ENCODE results near the gene PXT1. TPM values are rescaled to one million over a fixed set of nuclear protein-coding genes. Genes with fewer than 3 reads are reported as not detected.

PXT1 gene
- total RNA-seq, 1 donor from 2014 or later, result 0.09 TPM

DNA sequence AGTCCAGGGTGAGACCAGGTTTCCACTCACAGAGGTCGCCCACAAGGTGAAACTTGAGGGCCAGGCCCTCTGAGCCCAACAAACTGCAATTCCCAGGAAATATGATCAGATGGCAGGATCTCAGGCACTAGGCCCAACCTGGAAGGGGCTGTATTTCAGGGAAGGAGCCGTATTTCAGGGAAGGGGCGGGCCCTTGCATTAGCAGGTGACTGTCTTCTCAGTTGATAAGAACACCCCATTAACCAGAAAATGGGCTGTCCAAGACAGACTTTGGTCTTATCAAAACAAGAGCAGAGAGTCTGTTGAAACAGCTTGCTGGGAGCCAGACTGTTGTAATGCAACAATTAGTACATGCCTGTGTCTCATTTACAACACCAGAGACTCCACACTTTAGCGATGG is 95.0 kb downstream of the PXT1 start:
- intact Hi-C loops (cut with micrococcal nuclease), result no loop called here

DNA sequence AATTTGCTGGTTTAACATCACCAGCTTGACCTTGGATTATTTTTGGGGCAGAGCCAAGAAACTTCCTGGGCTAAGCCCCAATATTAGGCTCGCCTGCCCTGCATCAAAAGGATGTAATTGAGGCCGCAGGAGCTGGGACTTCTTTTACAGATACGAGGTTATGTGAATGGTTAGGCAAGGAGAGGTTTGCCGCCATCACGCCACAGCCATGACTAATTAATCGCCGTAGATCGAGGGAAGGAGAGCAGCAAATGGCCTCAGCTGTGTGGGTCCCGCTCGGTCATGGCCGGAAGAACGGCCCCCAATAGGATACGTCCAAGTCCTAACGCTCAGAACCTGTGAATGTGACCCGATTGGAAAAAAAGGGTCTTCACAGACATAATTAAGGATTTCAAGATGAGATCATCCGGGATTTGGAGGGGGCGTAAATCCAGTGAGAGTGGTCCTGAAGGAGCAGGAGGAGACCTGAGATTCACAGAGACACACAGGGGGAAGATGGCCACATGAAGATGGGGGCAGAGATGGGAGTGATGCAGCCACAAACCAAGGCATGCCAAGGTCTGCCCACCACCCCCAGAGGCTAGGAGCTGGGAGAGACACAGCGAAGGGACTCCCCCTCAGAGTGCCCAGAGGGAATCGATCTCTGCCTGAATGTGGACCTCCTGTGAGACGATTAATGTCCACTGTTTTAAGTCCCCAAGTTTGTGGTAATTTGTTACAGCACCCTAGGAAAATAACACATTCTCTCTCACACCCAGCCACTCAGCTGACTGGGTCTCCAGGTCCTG is 96.0 kb downstream of the PXT1 start:
- intact Hi-C loops (cut with micrococcal nuclease), result no loop called here

DNA sequence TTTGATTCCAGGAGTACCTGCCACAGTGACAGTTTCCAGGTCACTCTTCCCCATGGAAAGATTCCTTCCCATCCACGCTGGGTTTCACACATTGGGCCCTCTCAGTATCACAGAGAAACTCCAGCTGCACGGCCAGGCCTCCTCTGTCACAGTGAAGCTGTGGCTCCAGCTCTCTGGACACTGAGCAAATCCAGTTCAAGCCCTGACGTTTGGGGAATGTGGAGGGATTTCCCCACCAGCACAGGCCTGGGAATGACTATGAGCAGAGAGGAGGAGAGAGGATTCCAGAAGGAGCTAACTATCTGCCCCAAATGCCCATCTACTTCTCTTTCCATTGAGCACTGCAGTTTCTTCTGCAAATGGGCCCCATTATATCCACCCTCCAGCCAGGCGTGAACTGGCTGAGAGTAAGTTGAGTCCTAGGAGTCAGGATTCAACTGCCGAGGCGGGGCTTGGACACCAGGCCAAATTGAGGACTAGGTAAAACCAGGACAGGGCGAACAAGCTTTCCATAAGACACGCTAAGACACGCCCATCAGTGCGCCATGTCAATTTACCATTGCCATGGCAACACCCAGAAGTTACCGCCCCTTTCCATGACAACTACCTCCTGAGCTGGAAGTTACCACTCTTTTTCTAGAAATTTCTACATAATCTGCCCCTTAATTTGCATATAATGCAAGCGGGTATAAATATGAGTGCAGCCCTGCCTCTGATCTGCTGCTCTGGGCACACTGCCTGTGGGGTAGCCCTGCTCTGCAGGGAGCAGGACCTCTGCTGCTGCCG is 96.8 kb downstream of the PXT1 start:
- intact Hi-C loops (cut with micrococcal nuclease), result no loop called here

DNA sequence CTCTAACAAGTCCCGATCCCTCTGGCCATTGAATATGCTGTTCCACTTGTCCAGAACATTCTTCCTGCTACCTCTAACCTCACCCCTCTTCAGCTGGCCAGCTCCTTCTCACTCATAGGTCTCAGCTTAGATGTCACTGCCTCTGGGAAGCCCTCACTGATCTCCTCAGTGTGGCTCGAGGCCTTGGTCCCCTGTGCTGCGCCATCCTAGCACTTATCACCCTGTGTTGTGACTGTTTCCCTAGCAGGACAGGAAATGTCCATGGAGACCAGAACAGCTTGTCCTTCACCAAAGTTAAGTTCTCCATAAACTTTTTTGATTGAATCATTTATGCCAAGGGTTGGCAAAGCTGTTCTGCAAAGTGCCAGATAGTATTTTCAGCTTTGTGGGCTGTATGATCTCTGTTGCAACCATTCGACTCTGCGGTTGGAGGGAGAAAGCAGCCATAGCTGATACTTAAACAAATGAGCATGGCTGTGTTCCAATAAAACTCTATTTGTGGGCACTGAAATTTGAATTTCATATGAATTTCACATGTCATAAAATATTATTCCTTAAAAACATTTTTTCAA is 99.5 kb downstream of the PXT1 start:
- intact Hi-C loops (cut with micrococcal nuclease), result loop anchor here (5.0 kb wide), 1 partner anchor 414 kb away; no protein-coding TSS in a partner anchor

DNA sequence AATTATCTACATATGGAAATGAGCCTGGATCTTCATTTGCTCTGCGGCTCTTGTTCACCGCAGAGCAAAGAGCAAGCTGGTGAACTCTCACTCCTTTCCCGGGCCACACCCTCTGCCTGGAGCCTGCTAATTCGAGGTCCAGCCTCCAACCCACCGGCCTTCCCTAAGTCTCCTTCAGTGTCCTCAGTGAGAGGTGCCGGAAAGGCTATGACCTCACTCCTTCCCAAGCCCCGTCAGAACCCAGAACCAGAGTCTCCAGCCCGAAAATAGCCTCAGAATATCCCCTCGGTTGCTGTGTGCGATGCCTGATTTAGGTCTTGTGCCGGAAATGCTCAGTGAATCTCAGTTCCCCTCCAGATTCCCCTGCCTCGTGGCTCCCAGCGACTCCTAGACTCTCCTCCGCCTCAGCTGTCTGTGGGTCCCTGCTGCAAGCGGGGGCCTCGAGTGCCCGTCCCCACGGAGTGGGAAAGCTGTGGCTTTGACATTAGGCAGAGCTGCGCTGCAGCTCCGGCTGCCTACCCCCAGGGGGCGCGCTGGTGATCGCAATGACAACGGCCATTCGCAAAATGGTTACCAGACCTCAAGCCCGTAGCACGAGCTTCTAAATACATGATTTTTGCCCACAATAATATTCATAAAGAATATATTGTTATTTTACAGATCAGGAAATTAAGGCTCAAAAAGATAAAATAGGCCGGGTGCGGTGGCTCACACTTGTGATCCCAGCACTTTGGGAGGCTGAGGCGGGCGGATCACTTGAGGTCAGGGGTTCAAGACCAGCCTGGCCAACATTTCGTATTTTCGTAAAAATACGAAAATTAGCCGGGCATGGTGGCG is 101.8 kb downstream of the PXT1 start:
- intact Hi-C loops (cut with micrococcal nuclease), result loop anchor here (2.0 to 5.0 kb wide), 2 partner anchors 20 to 416 kb away; no protein-coding TSS in a partner anchor

Other genes with a start within 250 kb of the PXT1 start
- gene BRPF3, start 246.1 kb downstream of the PXT1 start, total RNA-seq, result 22.0 and 24.9 TPM in 2 replicates
- not detected in 2 replicates for gene PNPLA1, start 172.8 kb downstream of the PXT1 start, total RNA-seq
- gene BNIP5, start 106.0 kb downstream of the PXT1 start, total RNA-seq, result not detected in 2 replicates
- gene ETV7, start 55.2 kb downstream of the PXT1 start, total RNA-seq, result 2.7 and 3.0 TPM in 2 replicates
- gene KCTD20, start 146 bp upstream of the PXT1 start, total RNA-seq, result 52.3 and 56.5 TPM in 2 replicates
- 75.8 and 76.7 TPM in 2 replicates for gene STK38, start 104.6 kb upstream of the PXT1 start, total RNA-seq
- gene SRSF3, start 151.5 kb upstream of the PXT1 start, total RNA-seq, result 477 and 489 TPM in 2 replicates
- gene CDKN1A, start 235.9 kb upstream of the PXT1 start, total RNA-seq, result 54.7 and 56.2 TPM in 2 replicates